Stimulated activated CD8-positive, alpha-beta memory T cell treated with anti-CD3 and anti-CD28 coated beads, Interleukin-2, amount 100 ng/mL, for 1 hour (primary cell): Measurements from ENCODE around the gene CLDN7.
"Not testable (repeated sequence)": the region's sequence is repeated elsewhere in the genome, so short reads cannot be mapped to it uniquely, and the experiment has no call there.

Experiments used
- DNase-seq, 2 donors: peaks; one replicate each; pipeline ENCODE4 v3.0.0-alpha.2; 2020; ENCODE audit warnings: low read depth in 2 of 2

CLDN7 gene

GRCh38 chr17:7253082-7253481, 9.2 kb downstream of the CLDN7 start:
- no peak for DNase-seq

GRCh38 chr17:7252176-7253043, 9.9 kb downstream of the CLDN7 start, which contains the start of gene ELP5:
Gene ELP5, plus strand, starts transcription at chr17:7252215. Its CDS starts 336 bp downstream, at chr17:7252551.
- DNase-seq: peak; percentile 72 to 99

- peak; percentile 47 to 98 for DNase-seq
Measured at GRCh38 chr17:7251661-7252175, 10.6 kb downstream of the CLDN7 start, which contains the start of gene CTDNEP1. Gene CTDNEP1, minus strand, starts transcription at chr17:7251734. Its CDS starts 438 bp downstream, at chr17:7251296.

GRCh38 chr17:7250695-7251627, 11.3 kb downstream of the CLDN7 start:
- no peak for DNase-seq

GRCh38 chr17:7249830-7250229, 12.4 kb downstream of the CLDN7 start:
- DNase-seq: no peak

GRCh38 chr17:7249214-7249613, 13.1 kb downstream of the CLDN7 start:
- DNase-seq: no peak

GRCh38 chr17:7248796-7249195, 13.5 kb downstream of the CLDN7 start:
- no peak for DNase-seq

- DNase-seq: no peak
Measured at GRCh38 chr17:7246779-7247178, 15.5 kb downstream of the CLDN7 start.

GRCh38 chr17:7243838-7244237, 18.4 kb downstream of the CLDN7 start:
- not testable (repeated sequence) for DNase-seq

- no peak for DNase-seq
Measured at GRCh38 chr17:7243453-7243729, 18.9 kb downstream of the CLDN7 start.

GRCh38 chr17:7242717-7243452, 19.4 kb downstream of the CLDN7 start:
- DNase-seq: peak; percentile 83 to 88

- DNase-seq: peak; percentile 89 to 91
Measured at GRCh38 chr17:7241783-7242716, 20.2 kb downstream of the CLDN7 start, which contains the start of gene GABARAP. Gene GABARAP, minus strand, starts transcription at chr17:7242449. Its CDS starts 119 bp downstream, at chr17:7242330.

- no peak for DNase-seq
Measured at GRCh38 chr17:7241090-7241733, 21.1 kb downstream of the CLDN7 start.

- DNase-seq: no peak
Measured at GRCh38 chr17:7240375-7240774, 21.9 kb downstream of the CLDN7 start.

GRCh38 chr17:7239091-7240027, 22.9 kb downstream of the CLDN7 start, which contains the start of gene PHF23:
Gene PHF23, minus strand, starts transcription at chr17:7239457. Its CDS starts 178 bp downstream, at chr17:7239279.
- peak; percentile 94 to 97 for DNase-seq

GRCh38 chr17:7238420-7239090, 23.7 kb downstream of the CLDN7 start:
- no peak for DNase-seq

- DNase-seq: peak; percentile 59 to 75
Measured at GRCh38 chr17:7237761-7238419, 24.4 kb downstream of the CLDN7 start.
